Activated CD8-positive, alpha-beta T cell treated with anti-CD3 and anti-CD28 coated beads, Interleukin-2, amount 10 ng/mL, durations not matched to agents 7 days and 5 days (primary cell): ENCODE results near the gene CDH4. TPM values are rescaled to one million over a fixed set of nuclear protein-coding genes. Genes with fewer than 3 reads are reported as not detected.

Experiments
- ATAC-seq: fragments of 150-1000 bp; cut with Tn5 transposase; one replicate; pipeline ENCODE4 v1.10.0; 2021; ENCODE audit warnings: moderate library complexity
- CTCF ChIA-PET: fragments of 350-600 bp; sonication (Branson Sonifier 250); formaldehyde crosslinking; loops from one replicate; lab custom pipeline; 2021; ENCODE audit warnings: antibody characterized with exemption; lab: Charles Lee
- POLR2A ChIA-PET: fragments of 350-600 bp; sonication (Branson Sonifier 250); formaldehyde crosslinking; loops from one replicate; lab custom pipeline; 2021; ENCODE audit warnings: antibody characterized with exemption; lab: Charles Lee
- DNase-seq: peaks from one replicate; pipeline ENCODE4 v3.0.0-alpha.2; 2020
- H3K27ac Mint-ChIP-seq: one replicate; pipeline ENCODE4 v1.8.0; 2021; ENCODE audit warnings: mild to moderate bottlenecking, mixed read lengths
- H3K27me3 Mint-ChIP-seq: one replicate; pipeline ENCODE4 v1.8.0; 2021; ENCODE audit warnings: low read depth, mixed read lengths
- H3K36me3 Mint-ChIP-seq: one replicate; pipeline ENCODE4 v1.8.0; 2021; ENCODE audit warnings: low read depth, mixed read lengths
- H3K4me1 Mint-ChIP-seq: one replicate; pipeline ENCODE4 v1.8.0; 2021; ENCODE audit warnings: low read depth, mixed read lengths
- H3K4me3 Mint-ChIP-seq: one replicate; pipeline ENCODE4 v1.8.0; 2021; ENCODE audit warnings: mild to moderate bottlenecking, mixed read lengths
- H3K9me3 Mint-ChIP-seq: one replicate; pipeline ENCODE4 v1.8.0; 2022; ENCODE audit warnings: mixed read lengths; ENCODE audit not compliant: insufficient read depth
- total RNA-seq, 2 experiments: library from RNA; stranded (reverse); gene quantifications; one replicate each; pipeline ENCODE4 v1.2.3, GENCODE V29; 2021

CDH4 gene
- total RNA-seq, 2 experiments from 2014 or later: 0.05 to 0.13 TPM

GRCh38 chr20:61736001-61736635, 484.1 kb downstream of the CDH4 start:
- Mint-ChIP-seq H3K4me3 (no peak overlapping the region), H3K9me3 (no peaks in the 10 kb centered on the region), H3K4me1 (no peaks in the 10 kb centered on the region), H3K27ac (no peak overlapping the region), H3K36me3 (no peaks in the 10 kb centered on the region), H3K27me3 (no peaks in the 10 kb centered on the region)
- ATAC-seq (no peak), DNase-seq (no peak)
- CTCF ChIA-PET: no interaction called here
- POLR2A ChIA-PET: no interaction called here

GRCh38 chr20:61736751-61737310, 484.8 kb downstream of the CDH4 start:
- DNase-seq (no peak), ATAC-seq (no peak)
- Mint-ChIP-seq H3K36me3 (no peaks in the 10 kb centered on the region), H3K9me3 (no peaks in the 10 kb centered on the region), H3K4me1 (no peaks in the 10 kb centered on the region), H3K27ac (no peak overlapping the region), H3K4me3 (no peak overlapping the region), H3K27me3 (no peaks in the 10 kb centered on the region)
- CTCF ChIA-PET: no interaction called here
- POLR2A ChIA-PET: no interaction called here

GRCh38 chr20:61737346-61737745, 485.3 kb downstream of the CDH4 start:
- no peaks in the 10 kb centered on the region for H3K4me1 Mint-ChIP-seq
- H3K27ac Mint-ChIP-seq: no peak overlapping the region
- POLR2A ChIA-PET: no interaction called here
- CTCF ChIA-PET: no interaction called here
- no peaks in the 10 kb centered on the region for H3K36me3 Mint-ChIP-seq
- no peaks in the 10 kb centered on the region for H3K9me3 Mint-ChIP-seq
- H3K27me3 Mint-ChIP-seq: no peaks in the 10 kb centered on the region
- ATAC-seq (no peak), DNase-seq (no peak)
- H3K4me3 Mint-ChIP-seq: no peak overlapping the region

- DNase-seq (no peak), ATAC-seq (no peak)
- Mint-ChIP-seq H3K27ac (no peak overlapping the region), H3K27me3 (no peaks in the 10 kb centered on the region), H3K36me3 (no peaks in the 10 kb centered on the region), H3K9me3 (no peaks in the 10 kb centered on the region), H3K4me3 (no peak overlapping the region), H3K4me1 (no peaks in the 10 kb centered on the region)
- CTCF ChIA-PET: no interaction called here
- POLR2A ChIA-PET: no interaction called here
Measured at GRCh38 chr20:61737812-61738443, 485.9 kb downstream of the CDH4 start.

- no peaks in the 10 kb centered on the region for H3K4me1 Mint-ChIP-seq
- ChIA-PET POLR2A (no interaction called here), CTCF (no interaction called here)
- no peaks in the 10 kb centered on the region for H3K36me3 Mint-ChIP-seq
- no peaks in the 10 kb centered on the region for H3K27me3 Mint-ChIP-seq
- H3K9me3 Mint-ChIP-seq: no peaks in the 10 kb centered on the region
- no peak overlapping the region for H3K27ac Mint-ChIP-seq
- no peak for ATAC-seq
- DNase-seq: no peak
- H3K4me3 Mint-ChIP-seq: no peak overlapping the region
Measured at GRCh38 chr20:61738601-61739069, 486.6 kb downstream of the CDH4 start.

GRCh38 chr20:61739086-61739831, 487.2 kb downstream of the CDH4 start:
- Mint-ChIP-seq H3K4me1 (no peaks in the 10 kb centered on the region), H3K4me3 (no peak overlapping the region), H3K9me3 (no peaks in the 10 kb centered on the region), H3K36me3 (no peaks in the 10 kb centered on the region), H3K27me3 (no peaks in the 10 kb centered on the region), H3K27ac (no peak overlapping the region)
- ChIA-PET CTCF (no interaction called here), POLR2A (no interaction called here)
- no peak for ATAC-seq
- DNase-seq: no peak

GRCh38 chr20:61739832-61740118, 487.7 kb downstream of the CDH4 start:
- H3K36me3 Mint-ChIP-seq: no peaks in the 10 kb centered on the region
- POLR2A ChIA-PET: no interaction called here
- H3K27ac Mint-ChIP-seq: no peak overlapping the region
- CTCF ChIA-PET: no interaction called here
- no peaks in the 10 kb centered on the region for H3K4me1 Mint-ChIP-seq
- no peak for DNase-seq
- H3K27me3 Mint-ChIP-seq: no peaks in the 10 kb centered on the region
- no peak overlapping the region for H3K4me3 Mint-ChIP-seq
- H3K9me3 Mint-ChIP-seq: no peaks in the 10 kb centered on the region
- ATAC-seq: no peak

- H3K36me3 Mint-ChIP-seq: no peaks in the 10 kb centered on the region
- DNase-seq (no peak), ATAC-seq (no peak)
- H3K9me3 Mint-ChIP-seq: no peaks in the 10 kb centered on the region
- POLR2A ChIA-PET: no interaction called here
- no peak overlapping the region for H3K4me3 Mint-ChIP-seq
- CTCF ChIA-PET: no interaction called here
- H3K4me1 Mint-ChIP-seq: no peaks in the 10 kb centered on the region
- H3K27me3 Mint-ChIP-seq: no peaks in the 10 kb centered on the region
- H3K27ac Mint-ChIP-seq: no peak overlapping the region
Measured at GRCh38 chr20:61742097-61742825, 490.2 kb downstream of the CDH4 start.

- Mint-ChIP-seq H3K27me3 (no peaks in the 10 kb centered on the region), H3K27ac (no peak overlapping the region), H3K9me3 (no peaks in the 10 kb centered on the region), H3K4me1 (no peaks in the 10 kb centered on the region), H3K4me3 (no peak overlapping the region), H3K36me3 (no peaks in the 10 kb centered on the region)
- ATAC-seq (no peak), DNase-seq (no peak)
- POLR2A ChIA-PET: no interaction called here
- CTCF ChIA-PET: no interaction called here
Measured at GRCh38 chr20:61743606-61744005, 491.5 kb downstream of the CDH4 start.

- ChIA-PET CTCF (no interaction called here), POLR2A (no interaction called here)
- ATAC-seq (no peak), DNase-seq (no peak)
- H3K4me3 Mint-ChIP-seq: no peak overlapping the region
- no peak overlapping the region for H3K27ac Mint-ChIP-seq
- no peaks in the 10 kb centered on the region for H3K27me3 Mint-ChIP-seq
- no peaks in the 10 kb centered on the region for H3K4me1 Mint-ChIP-seq
- H3K36me3 Mint-ChIP-seq: no peaks in the 10 kb centered on the region
- H3K9me3 Mint-ChIP-seq: no peaks in the 10 kb centered on the region
Measured at GRCh38 chr20:61744691-61745396, 492.8 kb downstream of the CDH4 start.

- ChIA-PET POLR2A (no interaction called here), CTCF (no interaction called here)
- Mint-ChIP-seq H3K9me3 (peaks cover 5% of the 10 kb centered on the region), H3K27ac (no peak overlapping the region), H3K4me1 (no peaks in the 10 kb centered on the region), H3K36me3 (no peaks in the 10 kb centered on the region), H3K4me3 (no peak overlapping the region), H3K27me3 (peaks cover 2% of the 10 kb centered on the region)
- ATAC-seq (no peak), DNase-seq (no peak)
Measured at GRCh38 chr20:61745397-61746146, 493.5 kb downstream of the CDH4 start.
